Cardiac fibroblast (primary cell): ENCODE data around the gene ING5.

Experiments
- DNase-seq, 2 donors: peaks; one replicate each; pipeline versions ENCODE4 v3.0.0 to v3.0.0-alpha.2; 2010; ENCODE audit warnings: low read depth in 2 of 2
- H3K4me3 ChIP-seq, 2 donors: replicated peaks in 1 of 2; 1 replicate in 1 of 2; 2 replicates in 1 of 2; pipeline ENCODE4 v1.5.1; 2011; ENCODE audit warnings: low read depth in 2 of 2, low read length in 2 of 2, mild to moderate bottlenecking in 2 of 2, moderate library complexity in 1 of 2
- TF ChIP-seq, protein P1 (sequence below): IDR thresholded peaks from one replicate; pipeline ENCODE4 v1.5.1; 2011; ENCODE audit warnings: low read depth, mild to moderate bottlenecking, low read length, inconsistent platforms

ING5 gene

DNA sequence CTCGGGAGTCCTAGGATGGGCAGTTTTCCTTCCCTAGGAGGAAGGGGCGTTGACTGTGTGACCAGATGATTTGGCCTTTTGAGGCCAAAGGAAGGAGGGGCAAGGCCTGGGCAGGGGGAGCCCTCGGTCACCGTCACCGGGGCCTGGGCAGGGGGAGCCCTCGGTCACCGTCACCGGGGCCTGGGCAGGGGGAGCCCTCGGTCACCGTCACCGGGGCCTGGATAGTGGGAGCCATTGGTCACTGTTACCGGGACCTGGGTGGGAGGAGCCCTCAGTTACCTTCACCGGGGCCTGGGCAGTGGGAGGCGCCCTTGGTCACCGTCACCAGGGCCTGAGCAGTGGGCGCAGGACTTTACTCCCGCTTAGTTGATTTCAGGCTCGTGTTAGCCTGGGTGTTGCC lies 49.9 kb downstream of the ING5 start:
- H3K4me3 ChIP-seq = no peak overlapping the region
- TF ChIP-seq, protein P1, sequence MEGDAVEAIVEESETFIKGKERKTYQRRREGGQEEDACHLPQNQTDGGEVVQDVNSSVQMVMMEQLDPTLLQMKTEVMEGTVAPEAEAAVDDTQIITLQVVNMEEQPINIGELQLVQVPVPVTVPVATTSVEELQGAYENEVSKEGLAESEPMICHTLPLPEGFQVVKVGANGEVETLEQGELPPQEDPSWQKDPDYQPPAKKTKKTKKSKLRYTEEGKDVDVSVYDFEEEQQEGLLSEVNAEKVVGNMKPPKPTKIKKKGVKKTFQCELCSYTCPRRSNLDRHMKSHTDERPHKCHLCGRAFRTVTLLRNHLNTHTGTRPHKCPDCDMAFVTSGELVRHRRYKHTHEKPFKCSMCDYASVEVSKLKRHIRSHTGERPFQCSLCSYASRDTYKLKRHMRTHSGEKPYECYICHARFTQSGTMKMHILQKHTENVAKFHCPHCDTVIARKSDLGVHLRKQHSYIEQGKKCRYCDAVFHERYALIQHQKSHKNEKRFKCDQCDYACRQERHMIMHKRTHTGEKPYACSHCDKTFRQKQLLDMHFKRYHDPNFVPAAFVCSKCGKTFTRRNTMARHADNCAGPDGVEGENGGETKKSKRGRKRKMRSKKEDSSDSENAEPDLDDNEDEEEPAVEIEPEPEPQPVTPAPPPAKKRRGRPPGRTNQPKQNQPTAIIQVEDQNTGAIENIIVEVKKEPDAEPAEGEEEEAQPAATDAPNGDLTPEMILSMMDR = no peak
- DNase-seq = no peak

DNA sequence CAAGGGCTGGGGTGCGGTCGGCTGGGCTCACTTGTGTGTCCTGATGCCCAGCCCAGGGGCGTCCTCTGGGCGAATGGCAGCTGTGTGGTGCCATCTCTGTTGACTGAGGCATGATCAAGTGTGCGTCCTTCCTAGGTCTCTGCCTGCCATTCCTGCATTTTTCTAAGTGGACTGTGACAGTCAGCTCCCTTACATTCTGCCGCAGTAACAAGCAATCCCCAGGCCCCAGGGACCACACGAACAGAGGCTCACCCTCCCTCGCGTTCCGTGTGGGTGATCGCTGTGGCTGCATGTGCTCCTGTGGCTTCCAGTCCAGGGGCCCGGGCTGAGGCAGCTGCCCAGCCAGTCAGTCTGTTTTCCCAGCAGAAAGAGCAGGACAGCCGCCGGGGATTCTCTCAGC lies 50.4 kb downstream of the ING5 start:
- TF ChIP-seq, protein P1 = no peak
- no peak for DNase-seq
- no peak overlapping the region for H3K4me3 ChIP-seq

DNA sequence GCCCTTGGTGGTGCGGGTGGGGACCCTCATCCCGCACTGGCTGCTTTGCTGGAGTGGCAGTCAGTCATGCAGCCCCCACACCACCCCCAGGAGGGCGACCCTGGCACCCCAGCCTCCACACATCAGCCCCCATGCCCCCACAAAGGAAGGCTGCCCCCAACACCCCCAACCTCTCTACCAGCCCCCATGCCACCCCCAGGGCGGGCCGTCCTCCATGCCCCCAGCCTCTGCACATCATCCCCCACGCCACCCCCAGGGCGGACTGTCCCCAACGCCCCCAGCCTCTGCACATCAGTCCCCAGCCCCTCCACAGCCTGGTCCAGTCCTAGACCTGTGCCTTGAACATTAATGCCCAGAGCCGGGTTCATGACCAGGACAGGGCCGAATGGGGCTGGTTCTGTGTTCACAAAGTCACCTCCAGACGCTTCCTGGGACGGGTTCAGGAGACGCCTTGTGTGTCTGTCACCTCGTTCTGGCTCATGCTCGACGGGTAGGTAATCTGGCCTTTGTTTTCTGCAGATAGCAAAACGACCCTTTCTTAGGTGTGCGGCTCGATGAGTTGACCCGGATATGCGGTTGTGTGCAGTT lies 50.9 kb downstream of the ING5 start:
- TF ChIP-seq, protein P1 = no peak
- no peak overlapping the region for H3K4me3 ChIP-seq
- no peak for DNase-seq

DNA sequence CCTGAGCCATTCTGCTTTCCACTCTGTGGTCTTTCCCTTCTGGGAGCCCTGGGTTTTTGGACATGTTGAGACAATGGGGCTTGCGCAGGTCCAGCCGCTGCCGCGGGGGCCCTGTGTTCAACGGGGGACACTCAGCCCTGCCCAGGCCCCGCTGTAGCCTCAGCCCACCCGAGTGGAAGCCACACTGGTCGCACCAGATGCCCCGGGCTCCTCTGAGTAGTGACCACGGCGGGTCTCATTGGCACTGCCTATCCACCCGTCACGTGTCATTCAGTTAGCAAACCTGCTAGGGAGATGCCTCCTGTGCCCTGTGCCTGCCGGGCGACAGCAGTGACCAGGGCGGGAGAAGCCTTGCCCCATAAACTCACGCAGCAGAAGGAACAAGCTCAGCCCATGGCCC lies 51.7 kb downstream of the ING5 start:
- TF ChIP-seq, protein P1 = no peak
- DNase-seq = no peak
- H3K4me3 ChIP-seq = no peak overlapping the region

DNA sequence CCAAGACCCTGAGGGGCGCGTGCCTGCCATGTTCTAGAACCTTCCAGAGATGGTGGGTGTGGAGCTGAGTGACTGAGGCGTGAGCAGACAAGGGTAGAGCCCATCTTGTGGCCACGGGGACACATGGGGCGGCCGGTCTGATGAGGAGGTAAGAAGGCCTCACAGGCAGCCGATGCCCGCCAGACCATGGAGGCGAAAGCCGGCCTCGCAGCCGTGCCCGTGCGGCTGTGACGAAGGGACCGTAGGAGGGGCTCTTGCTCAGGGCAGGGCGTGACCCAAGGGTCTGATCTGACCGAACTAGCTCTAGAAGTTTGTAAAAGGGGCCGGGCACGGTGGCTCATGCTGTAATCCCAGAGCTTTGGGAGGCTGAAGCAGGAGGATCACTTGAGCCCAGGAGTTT lies 52.2 kb downstream of the ING5 start:
- TF ChIP-seq, protein P1 = no peak
- H3K4me3 ChIP-seq = no peak overlapping the region
- DNase-seq = no peak

DNA sequence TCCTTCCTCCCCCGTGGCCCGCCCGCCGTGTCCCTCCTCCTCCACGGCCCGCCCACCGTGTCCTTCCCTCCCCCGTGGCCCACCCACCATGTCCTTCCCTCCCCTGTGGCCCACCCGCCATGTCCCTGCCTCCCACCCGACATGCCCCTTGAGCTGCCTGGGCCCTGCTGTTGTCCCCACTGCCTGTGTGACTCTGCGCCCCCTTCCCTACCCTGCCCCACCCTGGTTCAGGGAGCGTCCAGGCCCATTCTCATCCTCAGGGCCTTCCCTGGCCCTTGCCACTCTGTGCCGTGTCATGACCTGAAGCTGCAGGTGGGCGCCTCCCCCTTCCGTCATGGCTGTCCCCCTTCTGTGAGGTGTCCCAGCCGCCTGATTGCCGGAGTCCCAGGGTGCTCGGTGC lies 53.3 kb downstream of the ING5 start:
- H3K4me3 ChIP-seq = no peak overlapping the region
- DNase-seq = no peak
- TF ChIP-seq, protein P1 = no peak

DNA sequence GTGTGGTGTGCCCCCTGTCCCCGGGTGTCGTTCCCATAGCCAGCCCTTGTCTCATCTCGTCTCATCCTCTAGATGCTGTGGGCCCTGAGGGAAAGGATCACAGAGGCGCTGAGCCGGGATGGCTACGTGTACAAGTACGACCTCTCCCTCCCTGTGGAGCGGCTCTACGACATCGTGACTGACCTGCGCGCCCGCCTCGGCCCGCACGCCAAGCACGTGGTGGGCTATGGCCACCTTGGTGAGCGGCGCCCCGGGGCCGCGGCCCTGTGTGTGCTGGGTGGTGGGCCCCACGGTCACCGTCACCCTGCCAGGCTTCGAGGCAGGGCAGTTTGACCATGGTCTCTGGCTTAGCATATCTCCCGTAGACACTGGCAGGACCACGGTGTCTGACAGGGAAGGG lies 53.9 kb downstream of the ING5 start:
- DNase-seq = no peak
- TF ChIP-seq, protein P1 = no peak
- no peak overlapping the region for H3K4me3 ChIP-seq
